ENCODE data around the gene ERBB2. TPM values are rescaled to one million over a fixed set of nuclear protein-coding genes. Genes with fewer than 3 reads are reported as not detected.
"Not testable (repeated sequence)": the region's sequence is repeated elsewhere in the genome, so short reads cannot be mapped to it uniquely, and the experiment has no call there.

The ERBB2 gene
- total RNA-seq, 1 donor from 2014 or later, result 32.1 TPM

DNA sequence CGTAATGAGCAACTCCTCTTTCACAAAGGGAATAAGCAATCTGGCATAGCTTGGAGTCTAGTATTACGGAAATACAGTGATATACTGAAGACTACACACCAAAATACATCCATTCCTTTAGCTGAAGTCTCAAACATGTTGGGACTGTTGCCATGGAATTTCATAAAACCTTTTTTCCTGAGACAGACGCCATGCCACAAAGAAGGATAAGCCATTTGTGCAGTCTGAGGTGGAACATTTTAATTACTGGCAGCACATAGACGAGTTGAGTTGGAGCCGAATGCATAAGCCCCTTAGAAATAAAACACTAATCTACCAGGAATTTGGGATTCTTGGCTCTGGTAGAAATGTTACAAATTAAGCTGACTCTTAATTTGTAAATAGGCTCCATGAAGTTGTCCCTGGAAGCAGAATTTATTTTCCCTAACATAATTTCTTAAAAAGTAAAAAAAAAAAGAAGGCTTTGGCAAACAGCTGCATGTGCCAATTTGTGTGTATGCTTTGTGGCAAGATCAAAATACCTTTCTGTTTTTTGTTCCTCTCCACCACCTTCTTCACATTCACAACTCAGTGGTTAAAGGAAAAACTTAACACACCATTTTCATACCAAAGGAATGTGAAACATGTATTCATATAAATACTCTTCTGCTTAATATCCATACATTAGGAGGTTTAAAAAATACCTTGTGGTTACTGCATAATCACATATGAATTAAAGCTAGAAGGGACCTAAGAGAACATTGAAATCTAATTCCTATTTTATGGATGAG, 63.4 kb downstream of the ERBB2 start:
- TF ChIP-seq, protein P1, sequence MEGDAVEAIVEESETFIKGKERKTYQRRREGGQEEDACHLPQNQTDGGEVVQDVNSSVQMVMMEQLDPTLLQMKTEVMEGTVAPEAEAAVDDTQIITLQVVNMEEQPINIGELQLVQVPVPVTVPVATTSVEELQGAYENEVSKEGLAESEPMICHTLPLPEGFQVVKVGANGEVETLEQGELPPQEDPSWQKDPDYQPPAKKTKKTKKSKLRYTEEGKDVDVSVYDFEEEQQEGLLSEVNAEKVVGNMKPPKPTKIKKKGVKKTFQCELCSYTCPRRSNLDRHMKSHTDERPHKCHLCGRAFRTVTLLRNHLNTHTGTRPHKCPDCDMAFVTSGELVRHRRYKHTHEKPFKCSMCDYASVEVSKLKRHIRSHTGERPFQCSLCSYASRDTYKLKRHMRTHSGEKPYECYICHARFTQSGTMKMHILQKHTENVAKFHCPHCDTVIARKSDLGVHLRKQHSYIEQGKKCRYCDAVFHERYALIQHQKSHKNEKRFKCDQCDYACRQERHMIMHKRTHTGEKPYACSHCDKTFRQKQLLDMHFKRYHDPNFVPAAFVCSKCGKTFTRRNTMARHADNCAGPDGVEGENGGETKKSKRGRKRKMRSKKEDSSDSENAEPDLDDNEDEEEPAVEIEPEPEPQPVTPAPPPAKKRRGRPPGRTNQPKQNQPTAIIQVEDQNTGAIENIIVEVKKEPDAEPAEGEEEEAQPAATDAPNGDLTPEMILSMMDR (IDR thresholded peaks at IDR 0.05; ENCODE audit: insufficient read depth, low read length, severe bottlenecking), result no peak
- Histone ChIP-seq H3K27me3 (ENCODE audit: control insufficient read depth, insufficient read depth, low read length) (peaks cover 7% of the 10 kb centered on the region), H3K4me3 (ENCODE audit: low read depth, low read length) (no peak overlapping the region), H3K36me3 (ENCODE audit: control insufficient read depth, insufficient read depth, low read length) (no peaks in the 10 kb centered on the region)
- DNase-seq (ENCODE audit: low read depth) (peak; percentile 35), FAIRE-seq (no peak)

DNA sequence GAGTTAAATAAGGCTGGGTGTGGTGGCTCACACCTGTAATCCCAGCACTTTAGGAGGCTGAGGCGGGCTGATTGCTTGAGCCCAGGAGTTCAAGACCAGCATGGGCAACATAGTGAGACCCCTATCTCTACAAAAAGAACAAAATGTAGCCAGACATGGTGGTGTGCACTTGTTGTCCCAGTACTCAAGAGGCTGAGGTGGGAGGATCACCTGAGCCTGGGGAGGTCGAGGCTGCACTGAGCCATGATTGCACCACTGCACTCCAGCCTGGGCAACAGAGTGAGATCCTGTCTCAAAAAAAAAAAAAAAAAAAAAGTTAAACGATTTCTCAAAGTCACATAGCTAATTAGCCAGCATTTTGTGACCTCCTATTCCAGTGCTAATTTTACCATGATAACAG, 64.3 kb downstream of the ERBB2 start:
- H3K4me3 ChIP-seq (ENCODE audit: low read depth, low read length); H3K27me3 ChIP-seq (ENCODE audit: control insufficient read depth, insufficient read depth, low read length); FAIRE-seq; DNase-seq (ENCODE audit: low read depth); H3K36me3 ChIP-seq (ENCODE audit: control insufficient read depth, insufficient read depth, low read length): not testable (repeated sequence)

DNA sequence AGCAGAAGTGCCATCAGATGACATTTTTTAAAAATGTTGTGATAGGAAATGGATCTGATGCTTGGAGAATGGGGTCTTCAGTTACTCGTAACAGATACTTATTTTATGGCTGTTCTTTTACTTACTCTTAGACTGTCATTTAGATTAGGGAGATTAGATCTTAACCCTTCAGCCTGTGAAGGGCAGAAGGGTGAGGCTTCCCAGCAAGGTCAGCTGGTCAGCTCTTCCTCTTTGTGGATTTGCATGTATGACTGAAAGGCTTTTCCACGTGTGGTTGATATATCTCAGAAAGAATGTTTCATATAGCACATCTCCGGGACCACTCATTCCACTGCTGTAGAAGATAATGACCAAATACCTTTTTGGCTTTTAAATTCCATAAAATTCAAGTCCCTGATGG, 65.3 kb downstream of the ERBB2 start:
- no peak overlapping the region for H3K4me3 ChIP-seq (ENCODE audit: low read depth, low read length)
- H3K27me3 ChIP-seq (ENCODE audit: control insufficient read depth, insufficient read depth, low read length), result peaks cover 9% of the 10 kb centered on the region
- TF ChIP-seq, protein P1 (IDR thresholded peaks at IDR 0.05; ENCODE audit: insufficient read depth, low read length, severe bottlenecking), result no peak
- no peak for FAIRE-seq
- no peak for DNase-seq (ENCODE audit: low read depth)
- no peaks in the 10 kb centered on the region for H3K36me3 ChIP-seq (ENCODE audit: control insufficient read depth, insufficient read depth, low read length)

DNA sequence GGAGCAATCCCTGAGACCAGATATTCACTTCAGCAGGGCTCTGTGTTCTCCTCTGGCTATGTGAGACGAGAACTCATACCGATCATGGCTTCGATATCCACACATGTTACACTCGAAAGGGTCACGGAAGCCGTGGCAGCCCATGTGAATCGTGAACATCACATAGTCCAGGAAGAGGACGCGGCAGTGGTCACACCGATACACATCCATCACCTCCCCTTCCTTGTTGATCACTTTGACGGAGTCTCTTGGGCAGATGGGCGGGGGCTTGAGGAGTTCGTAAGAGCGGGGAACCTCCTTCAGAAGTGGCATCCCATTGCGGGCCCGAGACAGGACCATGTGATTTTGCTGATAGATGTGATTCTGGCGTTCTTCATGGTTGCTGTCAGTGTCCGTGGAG, 65.9 kb downstream of the ERBB2 start:
- TF ChIP-seq, protein P1 (IDR thresholded peaks at IDR 0.05; ENCODE audit: insufficient read depth, low read length, severe bottlenecking), result no peak
- H3K36me3 ChIP-seq (ENCODE audit: control insufficient read depth, insufficient read depth, low read length), result no peaks in the 10 kb centered on the region
- no peak for FAIRE-seq
- no peak overlapping the region for H3K4me3 ChIP-seq (ENCODE audit: low read depth, low read length)
- H3K27me3 ChIP-seq (ENCODE audit: control insufficient read depth, insufficient read depth, low read length), result peaks cover 9% of the 10 kb centered on the region
- no peak for DNase-seq (ENCODE audit: low read depth)

DNA sequence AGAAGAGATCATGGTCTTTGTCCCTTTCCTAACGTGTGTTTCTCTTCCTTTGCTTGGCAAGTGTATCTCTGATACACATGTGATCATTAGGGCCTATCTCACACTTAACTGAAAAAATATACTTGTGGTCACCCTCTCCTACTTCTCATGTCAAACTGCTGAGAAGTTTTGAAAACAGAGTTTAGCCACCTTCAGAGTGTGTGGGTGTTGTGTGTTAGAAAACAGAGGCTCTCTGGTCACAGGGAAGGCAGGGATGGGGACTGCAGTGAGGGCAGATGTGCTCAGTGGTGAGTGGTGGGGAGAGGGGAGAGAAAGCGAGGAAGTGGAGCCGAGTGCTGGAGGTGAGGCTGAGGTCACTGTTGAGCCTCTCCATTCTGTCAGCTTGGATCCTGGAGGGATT, 67.3 kb downstream of the ERBB2 start:
- no peak overlapping the region for H3K4me3 ChIP-seq (ENCODE audit: low read depth, low read length)
- TF ChIP-seq, protein P1 (IDR thresholded peaks at IDR 0.05; ENCODE audit: insufficient read depth, low read length, severe bottlenecking), result no peak
- peaks cover 11% of the 10 kb centered on the region for H3K27me3 ChIP-seq (ENCODE audit: control insufficient read depth, insufficient read depth, low read length)
- FAIRE-seq (no peak), DNase-seq (ENCODE audit: low read depth) (no peak)
- no peaks in the 10 kb centered on the region for H3K36me3 ChIP-seq (ENCODE audit: control insufficient read depth, insufficient read depth, low read length)

DNA sequence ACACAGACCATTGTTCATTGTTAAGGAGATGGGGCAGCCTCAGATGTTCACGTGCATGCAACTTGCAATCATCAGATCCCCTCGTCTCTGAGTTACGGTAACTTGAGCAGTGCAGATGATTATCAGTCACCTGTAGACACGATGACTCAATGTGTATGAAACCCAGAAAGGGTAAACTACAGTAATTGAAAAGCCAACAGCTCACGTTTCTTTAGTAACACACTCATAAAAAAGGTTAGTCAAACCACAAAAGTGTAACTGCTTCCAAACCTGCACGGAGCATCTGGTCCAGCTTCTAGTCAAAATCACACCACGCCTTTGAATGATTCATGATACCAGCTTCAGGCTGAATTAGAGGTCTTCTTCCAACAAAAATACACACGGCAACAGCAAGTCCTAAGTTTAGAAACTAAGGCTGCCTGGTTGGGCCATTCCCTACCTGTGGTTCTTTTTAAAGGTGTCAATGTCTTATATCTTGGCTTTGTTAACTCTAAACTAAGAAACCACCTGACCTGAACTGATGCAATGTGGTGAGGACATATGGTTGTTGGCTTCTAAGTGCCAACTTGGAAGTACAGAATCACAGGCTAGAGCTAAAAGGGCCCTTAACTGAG, 70.2 kb downstream of the ERBB2 start:
- DNase-seq (ENCODE audit: low read depth), result peak; percentile 99

More for the DNA sequence above, 70.2 kb downstream of the ERBB2 start:
- no peak overlapping the region for H3K4me3 ChIP-seq (ENCODE audit: low read depth, low read length)
- TF ChIP-seq, protein P1 (IDR thresholded peaks at IDR 0.05; ENCODE audit: insufficient read depth, low read length, severe bottlenecking), result no peak
- no peaks in the 10 kb centered on the region for H3K36me3 ChIP-seq (ENCODE audit: control insufficient read depth, insufficient read depth, low read length)
- peak; percentile 52 for FAIRE-seq
- peaks cover 11% of the 10 kb centered on the region for H3K27me3 ChIP-seq (ENCODE audit: control insufficient read depth, insufficient read depth, low read length)

Data from bronchial epithelial cell (primary cell).